ENCODE data around the gene ANAPC4.

GRCh38 chr4:25424539-25425228 lies 47.6 kb downstream of the ANAPC4 start:
- no peak for TF ChIP-seq CTCF (conservative IDR thresholded peaks at IDR 0.05 in 1 of 2, IDR thresholded peaks at IDR 0.05 in 1 of 2; ENCODE audit: extremely low read depth in 1 of 2, insufficient read depth in 1 of 2, low read depth in 1 of 2, low read length in 2 of 2)
- no peak for TF ChIP-seq EZH2 (IDR thresholded peaks at IDR 0.05; ENCODE audit: borderline replicate concordance, low read length)
